ENCODE measurements around the gene DNAAF5.
"Not testable (repeated sequence)": the region's sequence is repeated elsewhere in the genome, so short reads cannot be mapped to it uniquely, and the experiment has no call there.

DNAAF5 gene

GRCh38 chr7:728602-729001 lies 2.1 kb downstream of the DNAAF5 start:
- DNase-seq (ENCODE audit: insufficient read length, low spot score) (no peak), FAIRE-seq (no peak)

GRCh38 chr7:729140-730000 lies 2.9 kb downstream of the DNAAF5 start:
- FAIRE-seq: no peak
- DNase-seq (ENCODE audit: insufficient read length, low spot score): no peak

- FAIRE-seq (no peak), DNase-seq (ENCODE audit: insufficient read length, low spot score) (no peak)
These were observed 4.3 kb downstream of the DNAAF5 start for GRCh38 chr7:730501-731439.

GRCh38 chr7:731440-732085 lies 5.1 kb downstream of the DNAAF5 start:
- FAIRE-seq (no peak), DNase-seq (ENCODE audit: insufficient read length, low spot score) (no peak)

- FAIRE-seq: no peak
- no peak for DNase-seq (ENCODE audit: insufficient read length, low spot score)
These were observed 5.6 kb downstream of the DNAAF5 start for GRCh38 chr7:732094-732541.

GRCh38 chr7:732556-732955 lies 6.1 kb downstream of the DNAAF5 start:
- no peak for DNase-seq (ENCODE audit: insufficient read length, low spot score)
- FAIRE-seq: no peak

- peak; percentile 9 for FAIRE-seq
These were observed 7.7 kb downstream of the DNAAF5 start for GRCh38 chr7:734214-734613.

GRCh38 chr7:734808-735207 lies 8.3 kb downstream of the DNAAF5 start:
- FAIRE-seq (peak; percentile 87), DNase-seq (ENCODE audit: insufficient read length, low spot score) (no peak)

More at GRCh38 chr7:734214-734613, 7.7 kb downstream of the DNAAF5 start:
- DNase-seq (ENCODE audit: insufficient read length, low spot score): no peak

- FAIRE-seq: no peak
These were observed 11.7 kb downstream of the DNAAF5 start for GRCh38 chr7:738241-738640.

GRCh38 chr7:738723-739454 lies 12.4 kb downstream of the DNAAF5 start:
- DNase-seq (ENCODE audit: insufficient read length, low spot score) (no peak), FAIRE-seq (no peak)

More at GRCh38 chr7:738241-738640, 11.7 kb downstream of the DNAAF5 start:
- no peak for DNase-seq (ENCODE audit: insufficient read length, low spot score)

GRCh38 chr7:739455-739982 lies 13.0 kb downstream of the DNAAF5 start:
- FAIRE-seq (no peak), DNase-seq (ENCODE audit: insufficient read length, low spot score) (no peak)

GRCh38 chr7:739983-740942 lies 13.8 kb downstream of the DNAAF5 start:
- DNase-seq (ENCODE audit: insufficient read length, low spot score) (no peak), FAIRE-seq (peak; percentile 31)

- FAIRE-seq: no peak
- no peak for DNase-seq (ENCODE audit: insufficient read length, low spot score)
These were observed 14.7 kb downstream of the DNAAF5 start for GRCh38 chr7:741191-741671.

GRCh38 chr7:741850-742249 lies 15.4 kb downstream of the DNAAF5 start:
- FAIRE-seq: no peak
- no peak for DNase-seq (ENCODE audit: insufficient read length, low spot score)

- FAIRE-seq: peak; percentile 16
- no peak for DNase-seq (ENCODE audit: insufficient read length, low spot score)
These were observed 16.3 kb downstream of the DNAAF5 start for GRCh38 chr7:742791-743190.

- DNase-seq (ENCODE audit: insufficient read length, low spot score): not testable (repeated sequence)
These were observed 17.0 kb downstream of the DNAAF5 start for GRCh38 chr7:743341-744127.

GRCh38 chr7:744128-744520 lies 17.6 kb downstream of the DNAAF5 start:
- FAIRE-seq; DNase-seq (ENCODE audit: insufficient read length, low spot score): not testable (repeated sequence)

More at GRCh38 chr7:743341-744127, 17.0 kb downstream of the DNAAF5 start:
- not testable (repeated sequence) for FAIRE-seq
